Measurements from ENCODE around the gene KRT9.

DNA sequence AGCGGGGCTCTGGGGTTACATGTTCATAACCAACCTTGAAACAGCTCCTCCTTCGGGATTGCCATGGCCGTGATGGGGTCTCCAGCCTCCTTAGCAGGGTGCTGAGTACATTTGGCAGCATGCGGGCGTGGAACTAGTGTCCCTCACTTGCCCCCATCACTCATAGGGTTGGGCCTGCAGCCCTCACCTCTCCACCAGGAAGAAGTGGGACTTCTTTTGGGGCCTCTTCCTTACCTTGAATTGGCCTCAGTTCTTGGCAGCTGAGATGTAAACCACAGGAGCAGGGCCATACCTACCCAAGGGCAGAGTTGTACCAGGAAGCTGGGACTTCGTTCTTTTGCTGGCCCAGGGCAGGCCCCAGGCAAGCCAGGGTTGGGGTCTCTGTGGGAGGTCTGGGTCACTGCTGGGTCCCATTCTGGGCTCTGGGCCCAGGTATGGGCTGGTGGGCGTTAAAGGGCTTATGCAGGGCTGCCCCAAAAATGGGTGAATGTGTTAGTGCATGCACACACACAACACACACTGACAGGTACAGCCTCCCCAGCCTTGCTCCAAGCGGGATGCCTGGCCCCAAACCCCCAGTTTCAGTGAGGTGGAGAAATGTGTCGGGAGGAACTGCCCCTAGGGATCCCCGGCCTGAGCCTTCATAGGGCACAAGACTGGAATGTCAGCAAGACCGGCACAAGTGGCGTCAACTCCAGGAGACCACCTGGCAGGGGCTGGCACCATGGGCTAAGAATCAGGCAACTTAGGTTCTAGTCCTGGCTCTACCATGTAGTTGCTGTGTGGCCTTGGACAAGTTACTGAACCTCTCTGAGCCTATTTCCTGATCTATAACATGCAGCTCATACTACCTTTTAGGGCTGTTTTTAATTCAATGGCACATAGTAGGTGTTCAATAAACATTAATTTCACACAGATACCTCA is 49.3 kb downstream of the KRT9 start:
- TF ChIP-seq POLR2A (IDR thresholded peaks at IDR 0.05), result no peak
- TF ChIP-seq, protein P1, sequence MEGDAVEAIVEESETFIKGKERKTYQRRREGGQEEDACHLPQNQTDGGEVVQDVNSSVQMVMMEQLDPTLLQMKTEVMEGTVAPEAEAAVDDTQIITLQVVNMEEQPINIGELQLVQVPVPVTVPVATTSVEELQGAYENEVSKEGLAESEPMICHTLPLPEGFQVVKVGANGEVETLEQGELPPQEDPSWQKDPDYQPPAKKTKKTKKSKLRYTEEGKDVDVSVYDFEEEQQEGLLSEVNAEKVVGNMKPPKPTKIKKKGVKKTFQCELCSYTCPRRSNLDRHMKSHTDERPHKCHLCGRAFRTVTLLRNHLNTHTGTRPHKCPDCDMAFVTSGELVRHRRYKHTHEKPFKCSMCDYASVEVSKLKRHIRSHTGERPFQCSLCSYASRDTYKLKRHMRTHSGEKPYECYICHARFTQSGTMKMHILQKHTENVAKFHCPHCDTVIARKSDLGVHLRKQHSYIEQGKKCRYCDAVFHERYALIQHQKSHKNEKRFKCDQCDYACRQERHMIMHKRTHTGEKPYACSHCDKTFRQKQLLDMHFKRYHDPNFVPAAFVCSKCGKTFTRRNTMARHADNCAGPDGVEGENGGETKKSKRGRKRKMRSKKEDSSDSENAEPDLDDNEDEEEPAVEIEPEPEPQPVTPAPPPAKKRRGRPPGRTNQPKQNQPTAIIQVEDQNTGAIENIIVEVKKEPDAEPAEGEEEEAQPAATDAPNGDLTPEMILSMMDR (IDR thresholded peaks at IDR 0.05), result no peak

Measured in right lobe of liver (tissue), 4 donors.